SK-N-SH (cell line): ENCODE data around the gene SFSWAP. TPM values are rescaled to one million over a fixed set of nuclear protein-coding genes. Genes with fewer than 3 reads are reported as not detected.

Source experiments
- CTCF ChIA-PET: fragments of 300-600, 350-600 bp; formaldehyde crosslinking; extraction: SDS; loops from one replicate; lab custom pipeline; 2021; lab: Yijun Ruan, JAX
- POLR2A ChIA-PET: fragments of 350-600 bp; sonication (Branson Sonifier 250); formaldehyde crosslinking; extraction: SDS; loops from one replicate; lab custom pipeline; 2020; ENCODE audit warnings: antibody characterized with exemption, inconsistent platforms; lab: Yijun Ruan, JAX
- DNase-seq: peaks from one replicate; pipeline ENCODE4 v3.0.0; 2012
- H2AFZ ChIP-seq: fragments of 200-600 bp; sonication (generic); 2 replicates; pipeline ENCODE4 v1.8.1; 2016; ENCODE audit warnings: antibody characterized with exemption, mild to moderate bottlenecking, low read depth
- H3F3A ChIP-seq: fragments of 200-600 bp; sonication (generic); replicated peaks from 2 replicates; pipeline ENCODE3; 2016; ENCODE audit warnings: antibody characterized with exemption, mild to moderate bottlenecking; ENCODE audit not compliant: insufficient read depth
- H3K27ac ChIP-seq, 2 experiments: fragments of 200-500 bp in 1 of 2; fragments of 200-600 bp in 1 of 2; sonication (Bioruptor generic) in 1 of 2; sonication (generic), shearing (Covaris generic) in 1 of 2; 2 replicates each; pipeline versions ENCODE4 v1.5.1 to v1.6.1; 2014 to 2016; ENCODE audit warnings: low read depth in 2 of 2, inconsistent platforms in 1 of 2, low read length in 1 of 2, mild to moderate bottlenecking in 1 of 2, mixed read lengths in 1 of 2
- H3K27me3 ChIP-seq: fragments of 200-600 bp; sonication (generic), shearing (Covaris generic); 2 replicates; pipeline ENCODE4 v1.6.1; 2016; ENCODE audit warnings: mixed run types; ENCODE audit not compliant: insufficient read depth
- H3K36me3 ChIP-seq, 2 experiments: fragments of 200-500 bp in 1 of 2; fragments of 200-600 bp in 1 of 2; sonication (Bioruptor generic) in 1 of 2; sonication (generic) in 1 of 2; replicated peaks in 1 of 2; 2 replicates each; pipeline versions ENCODE3 to v1.5.1; 2014 to 2016; ENCODE audit warnings: low read length in 1 of 2, mild to moderate bottlenecking in 1 of 2; ENCODE audit not compliant: insufficient read depth in 2 of 2, control insufficient read depth in 1 of 2
- H3K4me1 ChIP-seq, 2 experiments: fragments of 200-500 bp in 1 of 2; fragments of 200-600 bp in 1 of 2; sonication (Bioruptor generic) in 1 of 2; sonication (generic), shearing (Covaris generic) in 1 of 2; 2 replicates each; pipeline versions ENCODE4 v1.5.1 to v1.6.1; 2014 to 2016; ENCODE audit warnings: low read depth in 1 of 2, low read length in 1 of 2, mixed run types in 1 of 2; ENCODE audit not compliant: insufficient read depth in 2 of 2, control insufficient read depth in 1 of 2
- H3K4me2 ChIP-seq: fragments of 200-600 bp; sonication (generic), shearing (Covaris generic); 2 replicates; pipeline ENCODE4 v1.6.1; 2017; ENCODE audit warnings: mixed run types
- H3K4me3 ChIP-seq, 2 experiments: fragments of 200-500 bp in 1 of 2; fragments of 200-600 bp in 1 of 2; sonication (Bioruptor generic) in 1 of 2; sonication (generic), shearing (Covaris generic) in 1 of 2; 2 replicates each; pipeline versions ENCODE4 v1.5.1 to v1.8.1; 2014 to 2016; ENCODE audit warnings: low read depth in 2 of 2, inconsistent platforms in 1 of 2, low read length in 1 of 2, mild to moderate bottlenecking in 1 of 2, mixed read lengths in 1 of 2, moderate library complexity in 1 of 2
- H3K79me2 ChIP-seq: fragments of 200-600 bp; sonication (generic); 2 replicates; pipeline ENCODE4 v1.8.1; 2017; ENCODE audit warnings: mild to moderate bottlenecking; ENCODE audit not compliant: insufficient read depth
- H3K9ac ChIP-seq: fragments of 200-600 bp; sonication (generic); 2 replicates; pipeline ENCODE4 v1.6.1; 2017; ENCODE audit warnings: mixed run types
- H3K9me2 ChIP-seq: fragments of 200-600 bp; sonication (generic); 2 replicates; pipeline ENCODE4 v1.6.1; 2017; ENCODE audit warnings: mixed run types
- H3K9me3 ChIP-seq: fragments of 200-600 bp; sonication (generic); 2 replicates; pipeline ENCODE4 v1.6.1; 2017; ENCODE audit warnings: mixed run types, mild to moderate bottlenecking, moderate library complexity
- H4K20me1 ChIP-seq: fragments of 200-600 bp; sonication (generic); 2 replicates; pipeline ENCODE4 v1.6.1; 2017; ENCODE audit warnings: mild to moderate bottlenecking, mixed run types; ENCODE audit not compliant: insufficient read depth
- CTCF ChIP-seq: fragments of 200-600 bp; sonication (generic); IDR thresholded peaks from 2 replicates; pipeline ENCODE4 v1.6.1; 2017; ENCODE audit warnings: antibody characterized with exemption, mild to moderate bottlenecking, moderate library complexity
- ELF1 ChIP-seq: IDR thresholded peaks from 2 replicates; pipeline ENCODE4 v1.4.0; 2012
- EP300 ChIP-seq, 2 experiments: IDR thresholded peaks; 2 replicates each; pipeline versions ENCODE4 v1.4.0 to v1.6.1; 2012; ENCODE audit warnings: borderline replicate concordance in 1 of 2, low read depth in 1 of 2, low read length in 1 of 2
- EZH2phosphoT487 ChIP-seq: fragments of 200-600 bp; sonication (generic); IDR thresholded peaks from 2 replicates; pipeline ENCODE4 v1.6.1; 2017; ENCODE audit warnings: low read depth, mixed run types, mild to moderate bottlenecking, antibody characterized with exemption, moderate library complexity, borderline replicate concordance
- FOSL2 ChIP-seq: IDR thresholded peaks from 2 replicates; pipeline ENCODE4 v1.4.0; 2012; ENCODE audit warnings: low read depth, mild to moderate bottlenecking, moderate library complexity, borderline replicate concordance
- FOXJ3 ChIP-seq: sonication (generic); formaldehyde crosslinking; IDR thresholded peaks from 2 replicates; pipeline ENCODE4 v1.5.1; 2020; ENCODE audit warnings: mild to moderate bottlenecking, missing genetic modification reagents
- IRF3 ChIP-seq: fragments of 150-350 bp; IDR thresholded peaks from 2 replicates; pipeline ENCODE4 v1.6.1; 2016; ENCODE audit warnings: mild to moderate bottlenecking, low read depth, low read length
- MEF2A ChIP-seq: IDR thresholded peaks from 2 replicates; pipeline ENCODE4 v1.4.0; 2012; ENCODE audit warnings: low read depth, borderline replicate concordance
- NRF1 ChIP-seq: IDR thresholded peaks from 2 replicates; pipeline ENCODE4 v1.6.1; 2012; ENCODE audit warnings: low read depth, mild to moderate bottlenecking, low read length
- POLR2AphosphoS5 ChIP-seq: IDR thresholded peaks from 2 replicates; pipeline ENCODE4 v1.6.1; 2012; ENCODE audit warnings: low read depth, low read length
- RCOR1 ChIP-seq: fragments of 150-350 bp; IDR thresholded peaks from 2 replicates; pipeline ENCODE4 v1.6.1; 2017; ENCODE audit warnings: antibody characterized with exemption, low read length
- RXRA ChIP-seq: IDR thresholded peaks from 2 replicates; pipeline ENCODE4 v1.4.0; 2012; ENCODE audit warnings: low read depth, mild to moderate bottlenecking, borderline replicate concordance
- SMC3 ChIP-seq: IDR thresholded peaks from 2 replicates; pipeline ENCODE4 v1.6.1; 2012; ENCODE audit warnings: low read depth, low read length, improper control_type of control experiment
- TAF1 ChIP-seq: IDR thresholded peaks from 2 replicates; pipeline ENCODE4 v1.6.1; 2012; ENCODE audit warnings: low read depth, mild to moderate bottlenecking, low read length, moderate library complexity, borderline replicate concordance
- TCF12 ChIP-seq: IDR thresholded peaks from 2 replicates; pipeline ENCODE4 v1.4.0; 2012
- USF1 ChIP-seq: IDR thresholded peaks from 2 replicates; pipeline ENCODE4 v1.4.0; 2012; ENCODE audit warnings: low read depth, borderline replicate concordance
- USF2 ChIP-seq: fragments of 150-350 bp; IDR thresholded peaks from 2 replicates; pipeline ENCODE4 v1.6.1; 2017; ENCODE audit warnings: antibody characterized with exemption, low read length, low read depth, borderline replicate concordance
- WGBS: methylation state at CpG from one replicate; pipeline ENCODE4 v1.1.6; 2017; ENCODE audit warnings: low lambda C conversion rate; 5-methylcytosine and 5-hydroxymethylcytosine counted together
- polyA plus RNA-seq, 3 experiments: library from polyadenylated mRNA; depleted of rRNA; stranded (reverse); fragments of >200 nt; gene quantifications; 2 replicates each; pipeline ENCODE4 v1.2.3, GENCODE V29; 2012

The SFSWAP gene
- polyA plus RNA-seq, 1 of the 3 experiments (the other 2 are of a cell fraction) = 27.9 TPM

GRCh38 chr12:131841547-131841946 is 130.7 kb downstream of the SFSWAP start:
- no peak for DNase-seq
- no peak overlapping the region for H3K4me2 ChIP-seq
- no peaks in the 10 kb centered on the region for H3K79me2 ChIP-seq
- no peaks in the 10 kb centered on the region for H3K9me3 ChIP-seq
- no peaks in the 10 kb centered on the region for H3K27me3 ChIP-seq
- no peak overlapping the region for H3K4me3 ChIP-seq
- POLR2A ChIA-PET = no interaction called here
- H3K27ac ChIP-seq = no peak overlapping the region
- H3K9me2 ChIP-seq = no peaks in the 10 kb centered on the region
- H3K4me1 ChIP-seq = peaks cover 0 to 2% of the 10 kb centered on the region in 2 experiments; a peak in 1 of 4 replicates
- H4K20me1 ChIP-seq = no peaks in the 10 kb centered on the region
- no peak overlapping the region for H3K9ac ChIP-seq
- CTCF ChIA-PET = no interaction called here
- no peak overlapping the region for H2AFZ ChIP-seq
- TF ChIP-seq MEF2A (no peak), RXRA (no peak), USF2 (no peak), POLR2AphosphoS5 (no peak), FOSL2 (no peak), TCF12 (no peak), USF1 (no peak), SMC3 (no peak), NRF1 (no peak), ELF1 (no peak), IRF3 (no peak), EP300 (IDR thresholded peaks at IDR 0.05; ENCODE audit: borderline replicate concordance in 1 of 2, low read depth in 1 of 2, low read length in 1 of 2) (no peak), TAF1 (no peak), CTCF (no peak), RCOR1 (no peak), EZH2phosphoT487 (no peak), FOXJ3 (CRISPR knock-in tag) (no peak)
- no peaks in the 10 kb centered on the region for H3K36me3 ChIP-seq
- 93% methylated on average over 5 of the region's 22 CpGs for WGBS
- H3F3A ChIP-seq = no peaks in the 10 kb centered on the region
